CD4-positive, alpha-beta memory T cell (primary cell): ENCODE measurements around the gene TOGARAM1. TPM values are rescaled to one million over a fixed set of nuclear protein-coding genes. Genes with fewer than 3 reads are reported as not detected.

Experiments used
- CTCF ChIA-PET: fragments of 350-600 bp; sonication (Branson Sonifier 250); formaldehyde crosslinking; loops from one replicate; lab custom pipeline; 2021; ENCODE audit warnings: inconsistent platforms; ENCODE audit not compliant: partially characterized antibody; lab: Charles Lee
- POLR2A ChIA-PET: fragments of 350-600 bp; sonication (Branson Sonifier 250); formaldehyde crosslinking; loops from one replicate; lab custom pipeline; 2021; ENCODE audit not compliant: partially characterized antibody; lab: Charles Lee
- DNase-seq, 5 donors: peaks; one replicate each; pipeline versions ENCODE4 v3.0.0 to v3.0.0-alpha.2; 2020 to 2022; ENCODE audit warnings: mixed read lengths in 1 of 5
- H3K27ac ChIP-seq: one replicate; pipeline ENCODE4 v1.7.0; 2013; ENCODE audit warnings: low read depth, low read length
- H3K27me3 ChIP-seq: 2 replicates; pipeline ENCODE4 v1.7.0; 2013; ENCODE audit warnings: mild to moderate bottlenecking, low read length, moderate library complexity; ENCODE audit not compliant: insufficient read depth
- H3K36me3 ChIP-seq: 2 replicates; pipeline ENCODE4 v1.7.0; 2013; ENCODE audit warnings: mild to moderate bottlenecking, low read length, moderate library complexity; ENCODE audit not compliant: insufficient read depth
- H3K4me1 ChIP-seq: 2 replicates; pipeline ENCODE4 v1.7.0; 2013; ENCODE audit warnings: mild to moderate bottlenecking, low read length, moderate library complexity; ENCODE audit not compliant: insufficient read depth
- H3K4me3 ChIP-seq, 2 donors: one replicate each; pipeline ENCODE4 v1.7.0; 2013; ENCODE audit warnings: low read length in 2 of 2, mild to moderate bottlenecking in 1 of 2
- H3K9me3 ChIP-seq, 2 donors: one replicate each; pipeline ENCODE4 v1.7.0; 2013; ENCODE audit warnings: low read length in 2 of 2, control low read depth in 1 of 2; ENCODE audit not compliant: control insufficient read depth in 1 of 2
- H3K27ac Mint-ChIP-seq, 7 donors: one replicate each; pipeline ENCODE4 v1.8.0; 2020 to 2021; ENCODE audit warnings: mixed read lengths in 7 of 7, mild to moderate bottlenecking in 6 of 7, inconsistent platforms in 3 of 7, moderate library complexity in 3 of 7
- H3K27me3 Mint-ChIP-seq, 2 donors: one replicate each; pipeline ENCODE4 v1.8.0; 2020 to 2021; ENCODE audit warnings: mixed read lengths in 2 of 2
- H3K36me3 Mint-ChIP-seq, 2 donors: one replicate each; pipeline ENCODE4 v1.8.0; 2020 to 2021; ENCODE audit warnings: mixed read lengths in 2 of 2, inconsistent platforms in 1 of 2, mild to moderate bottlenecking in 1 of 2
- H3K4me1 Mint-ChIP-seq, 4 donors: one replicate each; pipeline ENCODE4 v1.8.0; 2020 to 2021; ENCODE audit warnings: mixed read lengths in 4 of 4, mild to moderate bottlenecking in 1 of 4
- H3K4me3 Mint-ChIP-seq, 8 donors: one replicate each; pipeline ENCODE4 v1.8.0; 2020 to 2021; ENCODE audit warnings: mixed read lengths in 8 of 8, mild to moderate bottlenecking in 7 of 8, moderate library complexity in 6 of 8, inconsistent platforms in 3 of 8
- H3K9me3 Mint-ChIP-seq, 8 donors: one replicate each; pipeline ENCODE4 v1.8.0; 2020 to 2021; ENCODE audit warnings: mixed read lengths in 8 of 8, mild to moderate bottlenecking in 5 of 8, inconsistent platforms in 3 of 8, moderate library complexity in 1 of 8
- intact Hi-C: fragments of 100-400 bp; cut with micrococcal nuclease; formaldehyde crosslinking; loops from one replicate; pipeline ENCODE4 v1.15.1; 2023
- polyA plus RNA-seq, 2 donors: library from polyadenylated mRNA; unstranded; fragments of 300-500 nt; fragmentation: Illumina TruSeq; gene quantifications; one replicate each; pipeline ENCODE4 v1.2.3, GENCODE V29; 2021
- total RNA-seq, 2 experiments: library from RNA; stranded (reverse); gene quantifications; one replicate each; pipeline ENCODE4 v1.2.3, GENCODE V29; 2021

The TOGARAM1 gene
- total and polyA plus RNA-seq, 4 experiments from 2014 or later: 7.2 to 11.5 (median 10.0) TPM

DNA sequence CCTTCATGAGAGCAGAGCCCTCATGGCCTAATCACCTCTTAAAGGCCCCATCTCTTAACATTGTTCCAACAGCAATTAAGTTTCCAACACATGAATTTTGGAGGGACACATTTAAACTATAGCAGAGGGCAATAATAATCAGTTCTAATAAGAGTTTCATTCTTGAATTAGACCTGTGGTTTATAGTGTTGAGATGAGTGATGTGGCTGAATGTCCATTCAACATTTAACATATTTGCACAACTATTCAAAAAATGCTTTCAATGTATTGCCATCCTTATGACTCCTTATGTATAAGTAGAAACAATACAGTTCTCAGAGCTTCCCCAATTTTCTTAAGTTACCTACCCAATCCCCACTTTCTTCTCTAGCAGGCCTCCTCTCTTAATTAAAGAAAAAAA, 21.8 kb upstream of the TOGARAM1 start:
- peaks cover 38 to 64% (median 48%) of the 10 kb centered on the region in 4 donors for H3K4me1 Mint-ChIP-seq
- H3K9me3 Mint-ChIP-seq: no peaks in the 10 kb centered on the region
- ChIA-PET CTCF (no interaction called here), POLR2A (no interaction called here)
- H3K36me3 ChIP-seq: peaks cover 24% of the 10 kb centered on the region
- H3K36me3 Mint-ChIP-seq: peaks cover 66 to 68% of the 10 kb centered on the region in 2 donors
- no peak overlapping the region for H3K27ac ChIP-seq
- intact Hi-C loops: no loop called here
- H3K4me1 ChIP-seq: peaks cover 27% of the 10 kb centered on the region
- no peaks in the 10 kb centered on the region for H3K27me3 Mint-ChIP-seq
- peak overlapping the region; percentile 57 to 95 (median 79) for H3K27ac Mint-ChIP-seq
- H3K9me3 ChIP-seq: no peaks in the 10 kb centered on the region
- no peak overlapping the region for H3K4me3 ChIP-seq
- no peak for DNase-seq
- H3K4me3 Mint-ChIP-seq: peak overlapping the region in 6 of 8 donors; percentile 4 to 61 (median 44)
- no peaks in the 10 kb centered on the region for H3K27me3 ChIP-seq

DNA sequence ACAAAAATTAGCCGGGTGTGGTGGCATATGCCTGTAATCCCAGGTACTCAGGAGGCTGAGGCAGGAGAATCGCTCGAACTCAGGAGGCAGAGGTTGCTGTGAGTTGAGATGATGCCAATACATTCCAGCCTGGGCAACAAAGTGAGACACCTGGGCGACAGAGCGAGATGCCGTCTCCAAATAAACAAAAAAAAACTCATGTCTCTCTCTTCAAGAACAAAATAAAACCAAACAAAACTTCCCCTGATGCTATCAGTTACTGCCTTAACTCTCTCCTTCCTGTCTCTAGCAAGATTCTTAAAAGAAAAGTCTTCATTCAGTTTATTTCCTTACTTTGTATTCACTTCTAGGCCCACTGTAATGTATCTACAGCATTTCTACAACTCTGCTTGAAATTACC, 21.0 kb upstream of the TOGARAM1 start:
- no peak overlapping the region for H3K27ac ChIP-seq
- ChIA-PET CTCF (no interaction called here), POLR2A (no interaction called here)
- peak overlapping the region; percentile 39 to 95 (median 79) for H3K27ac Mint-ChIP-seq
- no peaks in the 10 kb centered on the region for H3K9me3 Mint-ChIP-seq
- no peaks in the 10 kb centered on the region for H3K9me3 ChIP-seq
- no peaks in the 10 kb centered on the region for H3K27me3 Mint-ChIP-seq
- H3K36me3 ChIP-seq: peaks cover 28% of the 10 kb centered on the region
- peak in 4 of 5 donors; percentile 19 to 54 (median 34) for DNase-seq
- peaks cover 27% of the 10 kb centered on the region for H3K4me1 ChIP-seq
- peak overlapping the region in 7 of 8 donors; percentile 3 to 61 (median 40) for H3K4me3 Mint-ChIP-seq
- peaks cover 38 to 68% (median 47%) of the 10 kb centered on the region in 4 donors for H3K4me1 Mint-ChIP-seq
- no peak overlapping the region for H3K4me3 ChIP-seq
- no peaks in the 10 kb centered on the region for H3K27me3 ChIP-seq
- intact Hi-C loops: no loop called here
- H3K36me3 Mint-ChIP-seq: peaks cover 72 to 73% of the 10 kb centered on the region in 2 donors

DNA sequence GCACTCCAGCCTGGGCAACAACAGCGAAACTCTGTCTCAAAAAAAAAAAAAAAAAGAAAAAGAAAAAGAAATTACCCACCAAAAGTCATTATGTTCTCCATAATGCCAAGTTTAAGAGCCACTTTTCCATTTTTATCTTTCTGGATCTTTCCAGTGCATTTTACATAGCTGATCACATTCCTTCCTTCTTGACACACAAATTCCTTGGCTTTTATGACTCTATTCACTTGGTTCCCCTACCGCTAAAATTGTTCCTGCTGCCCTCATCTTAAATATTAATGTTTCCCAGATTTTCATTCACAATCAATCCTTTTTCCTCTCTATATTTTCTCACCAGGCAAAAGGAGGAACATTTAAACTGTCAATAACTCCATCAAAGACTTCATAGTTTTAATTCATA, 20.4 kb upstream of the TOGARAM1 start:
- ChIA-PET POLR2A (no interaction called here), CTCF (interaction anchor here (0.7 kb wide), 1 partner anchor 14 kb away, joined by 4 read pairs; no protein-coding TSS in a partner anchor)
- peaks cover 27% of the 10 kb centered on the region for H3K4me1 ChIP-seq
- intact Hi-C loops: no loop called here
- Mint-ChIP-seq H3K4me3 (peak overlapping the region in 3 of 8 donors; percentile 2 to 79 (median 47)), H3K4me1 (peaks cover 32 to 63% (median 41%) of the 10 kb centered on the region in 4 donors), H3K27ac (peak overlapping the region; percentile 14 to 95 (median 77)), H3K9me3 (no peaks in the 10 kb centered on the region), H3K36me3 (peaks cover 66 to 70% of the 10 kb centered on the region in 2 donors), H3K27me3 (no peaks in the 10 kb centered on the region)
- H3K27ac ChIP-seq: no peak overlapping the region
- no peak overlapping the region for H3K4me3 ChIP-seq
- H3K9me3 ChIP-seq: no peaks in the 10 kb centered on the region
- H3K36me3 ChIP-seq: peaks cover 28% of the 10 kb centered on the region
- no peaks in the 10 kb centered on the region for H3K27me3 ChIP-seq
- no peak for DNase-seq

DNA sequence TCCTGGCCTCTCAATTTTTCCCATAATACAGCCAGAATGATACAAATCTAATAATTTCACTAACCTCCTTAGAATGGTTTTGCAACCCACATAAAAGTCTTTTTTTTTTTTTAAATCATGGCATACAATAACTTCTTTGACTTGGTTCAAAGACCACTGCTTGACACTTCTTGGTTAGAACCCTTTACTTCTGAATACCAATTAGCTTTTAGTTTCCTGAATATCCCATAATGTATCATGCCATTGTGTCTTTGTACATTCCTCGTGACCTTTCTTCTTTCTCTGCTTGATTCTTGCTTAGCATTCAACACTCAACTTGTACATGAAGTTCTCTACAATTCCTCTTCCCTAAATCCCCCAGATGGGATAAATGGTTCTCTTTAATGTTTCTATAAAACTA, 19.6 kb upstream of the TOGARAM1 start:
- Mint-ChIP-seq H3K27ac (peak overlapping the region in 2 of 7 donors; percentile 65 to 95), H3K9me3 (peaks cover 0 to 3% (median 0%) of the 10 kb centered on the region in 8 donors), H3K4me1 (peaks cover 33 to 65% (median 43%) of the 10 kb centered on the region in 4 donors), H3K4me3 (peak overlapping the region in 1 of 8 donors; percentile 79), H3K27me3 (no peaks in the 10 kb centered on the region), H3K36me3 (peaks cover 70 to 71% of the 10 kb centered on the region in 2 donors)
- Histone ChIP-seq H3K9me3 (no peaks in the 10 kb centered on the region), H3K4me3 (no peak overlapping the region), H3K36me3 (peaks cover 26% of the 10 kb centered on the region), H3K27me3 (no peaks in the 10 kb centered on the region), H3K4me1 (peaks cover 27% of the 10 kb centered on the region), H3K27ac (no peak overlapping the region)
- ChIA-PET CTCF (no interaction called here), POLR2A (no interaction called here)
- DNase-seq: no peak
- intact Hi-C loops: no loop called here

DNA sequence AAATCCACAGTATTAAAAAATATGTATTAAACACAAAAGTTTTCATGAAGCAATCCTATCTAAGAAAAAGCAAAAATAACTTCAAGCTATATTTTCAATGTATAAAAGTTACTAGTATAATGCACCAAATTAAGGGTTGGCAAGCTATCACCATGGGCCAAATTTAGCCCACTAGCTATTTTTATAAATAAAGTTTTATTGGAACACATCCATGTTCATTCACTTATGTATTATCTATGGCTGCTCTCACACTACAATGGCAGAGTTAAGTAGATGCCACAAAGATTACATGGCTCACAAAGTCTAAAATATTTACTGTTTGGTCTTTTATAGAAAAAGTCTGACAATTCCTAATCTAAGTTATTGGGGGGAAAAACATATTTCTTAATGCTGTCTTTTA, 17.9 kb upstream of the TOGARAM1 start:
- Histone ChIP-seq H3K4me1 (peaks cover 25% of the 10 kb centered on the region), H3K36me3 (peaks cover 20% of the 10 kb centered on the region), H3K27ac (no peak overlapping the region), H3K27me3 (no peaks in the 10 kb centered on the region), H3K9me3 (no peaks in the 10 kb centered on the region), H3K4me3 (no peak overlapping the region)
- intact Hi-C loops: no loop called here
- no peak overlapping the region for H3K4me3 Mint-ChIP-seq
- ChIA-PET CTCF (no interaction called here), POLR2A (interaction anchor here (1.4 kb wide), 1 partner anchor 17 kb away, joined by 5 read pairs; the partner anchor contains the start of genes KLHL28 and TOGARAM1)
- DNase-seq: no peak
- no peaks in the 10 kb centered on the region for H3K27me3 Mint-ChIP-seq
- peaks cover 68 to 69% of the 10 kb centered on the region in 2 donors for H3K36me3 Mint-ChIP-seq
- no peak overlapping the region for H3K27ac Mint-ChIP-seq
- peaks cover 0 to 3% (median 0%) of the 10 kb centered on the region in 8 donors for H3K9me3 Mint-ChIP-seq
- peaks cover 34 to 63% (median 42%) of the 10 kb centered on the region in 4 donors for H3K4me1 Mint-ChIP-seq

DNA sequence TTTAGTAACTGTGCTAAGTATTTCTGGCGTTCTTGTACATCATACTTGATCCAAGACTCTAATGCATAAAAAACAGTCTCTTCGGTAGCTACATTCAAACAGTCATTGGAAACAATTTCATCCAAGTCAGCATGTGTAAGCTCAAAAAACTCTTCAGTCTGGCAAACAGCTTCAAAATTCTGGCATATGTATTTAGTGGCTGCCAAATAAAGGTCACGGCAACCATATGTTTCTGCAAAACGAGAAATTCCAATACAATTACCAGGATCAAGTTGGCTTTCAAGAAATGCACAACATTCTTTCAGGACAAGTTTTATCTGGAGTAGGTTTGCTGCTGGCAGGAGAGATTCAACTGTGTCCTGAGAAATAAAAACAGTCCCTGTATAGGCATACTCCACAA, 16.7 kb upstream of the TOGARAM1 start:
- H3K27me3 ChIP-seq: no peaks in the 10 kb centered on the region
- intact Hi-C loops: no loop called here
- Mint-ChIP-seq H3K9me3 (peaks cover 0 to 3% (median 0%) of the 10 kb centered on the region in 8 donors), H3K4me3 (no peak overlapping the region), H3K27ac (peak overlapping the region in 1 of 7 donors; percentile 11), H3K4me1 (peaks cover 32 to 57% (median 44%) of the 10 kb centered on the region in 4 donors), H3K36me3 (peaks cover 58 to 65% of the 10 kb centered on the region in 2 donors), H3K27me3 (no peaks in the 10 kb centered on the region)
- DNase-seq: no peak
- H3K9me3 ChIP-seq: no peaks in the 10 kb centered on the region
- H3K4me3 ChIP-seq: no peak overlapping the region
- H3K4me1 ChIP-seq: peaks cover 16% of the 10 kb centered on the region
- peaks cover 14% of the 10 kb centered on the region for H3K36me3 ChIP-seq
- CTCF ChIA-PET: no interaction called here
- POLR2A ChIA-PET: no interaction called here
- H3K27ac ChIP-seq: no peak overlapping the region

DNA sequence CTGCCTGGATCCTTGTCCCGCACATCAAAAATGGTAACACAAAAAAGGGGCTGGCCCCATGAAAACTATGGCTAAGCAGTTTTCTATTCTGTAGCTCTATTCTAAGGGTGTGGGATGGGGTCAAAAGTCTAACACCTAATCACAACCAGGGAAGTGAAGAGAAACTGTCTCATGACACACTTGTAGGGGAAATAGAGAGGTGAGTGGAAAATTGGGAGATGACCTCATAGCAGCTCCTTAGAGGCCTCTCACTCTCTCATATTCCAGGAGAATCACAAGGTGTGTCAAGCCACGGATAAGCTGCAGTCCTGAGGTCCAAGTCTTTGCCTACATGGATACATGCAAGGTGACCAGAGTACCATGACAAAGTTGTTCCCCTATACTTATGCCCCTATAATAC, 10.9 kb upstream of the TOGARAM1 start:
- peaks cover 0 to 3% (median 0%) of the 10 kb centered on the region in 8 donors for H3K9me3 Mint-ChIP-seq
- peak overlapping the region in 1 of 8 donors; percentile 24 for H3K4me3 Mint-ChIP-seq
- no peaks in the 10 kb centered on the region for H3K36me3 ChIP-seq
- H3K9me3 ChIP-seq: no peaks in the 10 kb centered on the region
- intact Hi-C loops: no loop called here
- no peak overlapping the region for H3K4me3 ChIP-seq
- no peak for DNase-seq
- H3K27ac Mint-ChIP-seq: peak overlapping the region in 1 of 7 donors; percentile 58
- H3K27me3 ChIP-seq: no peaks in the 10 kb centered on the region
- H3K4me1 ChIP-seq: peaks cover 25% of the 10 kb centered on the region
- H3K27ac ChIP-seq: no peak overlapping the region
- peaks cover 42 to 43% of the 10 kb centered on the region in 2 donors for H3K36me3 Mint-ChIP-seq
- POLR2A ChIA-PET: interaction anchor here (4.0 kb wide), 1 partner anchor 11 kb away, joined by 20 read pairs; the partner anchor contains the start of genes KLHL28 and TOGARAM1
- peaks cover 33 to 60% (median 48%) of the 10 kb centered on the region in 4 donors for H3K4me1 Mint-ChIP-seq
- H3K27me3 Mint-ChIP-seq: no peaks in the 10 kb centered on the region
- CTCF ChIA-PET: no interaction called here
